CD1c-positive myeloid dendritic cell (primary cell): ENCODE measurements around the gene EFNB2.

Experiments used
- DNase-seq: peaks from one replicate; pipeline ENCODE4 v3.0.0-alpha.2; 2016; ENCODE audit errors: extremely low spot score

EFNB2 gene

GRCh38 chr13:106550570-106551135, 15.2 kb upstream of the EFNB2 start:
- no peak for DNase-seq

- no peak for DNase-seq
These were observed 12.7 kb upstream of the EFNB2 start for GRCh38 chr13:106548064-106548696.

GRCh38 chr13:106541826-106542225, 6.4 kb upstream of the EFNB2 start:
- DNase-seq = no peak

GRCh38 chr13:106540613-106541012, 5.2 kb upstream of the EFNB2 start:
- DNase-seq = no peak

- DNase-seq = no peak
These were observed 2.1 kb upstream of the EFNB2 start for GRCh38 chr13:106537521-106537920.

GRCh38 chr13:106536244-106537034, 977 bp upstream of the EFNB2 start:
- DNase-seq = peak; percentile 93

GRCh38 chr13:106534639-106535551, 567 bp downstream of the EFNB2 start:
- no peak for DNase-seq

GRCh38 chr13:106533943-106534638, 1.4 kb downstream of the EFNB2 start:
- DNase-seq = no peak

GRCh38 chr13:106533101-106533942, 2.1 kb downstream of the EFNB2 start:
- peak; percentile 54 for DNase-seq

GRCh38 chr13:106532111-106532929, 3.1 kb downstream of the EFNB2 start:
- DNase-seq = no peak

- DNase-seq = no peak
These were observed 4.4 kb downstream of the EFNB2 start for GRCh38 chr13:106530980-106531481.

GRCh38 chr13:106530171-106530851, 5.2 kb downstream of the EFNB2 start:
- DNase-seq = no peak

GRCh38 chr13:106529415-106530170, 5.9 kb downstream of the EFNB2 start:
- no peak for DNase-seq

- no peak for DNase-seq
These were observed 6.6 kb downstream of the EFNB2 start for GRCh38 chr13:106528718-106529414.

- no peak for DNase-seq
These were observed 7.6 kb downstream of the EFNB2 start for GRCh38 chr13:106527826-106528225.

- no peak for DNase-seq
These were observed 8.0 kb downstream of the EFNB2 start for GRCh38 chr13:106527445-106527801.

- no peak for DNase-seq
These were observed 8.6 kb downstream of the EFNB2 start for GRCh38 chr13:106526738-106527444.
